EH (cell line): ENCODE results near the gene AUTS2.
A peak's percentile ranks its signal among the peaks of the same experiment; 100 is the strongest.

Experiments used
- DNase-seq: peaks from one replicate; pipeline ENCODE4 v3.0.0-alpha.2; 2015; ENCODE audit warnings: low read depth

AUTS2 gene

GRCh38 chr7:70069977-70070376 lies 471.7 kb downstream of the AUTS2 start:
- DNase-seq, result no peak

GRCh38 chr7:70071766-70072165 lies 473.5 kb downstream of the AUTS2 start:
- no peak for DNase-seq

DNA sequence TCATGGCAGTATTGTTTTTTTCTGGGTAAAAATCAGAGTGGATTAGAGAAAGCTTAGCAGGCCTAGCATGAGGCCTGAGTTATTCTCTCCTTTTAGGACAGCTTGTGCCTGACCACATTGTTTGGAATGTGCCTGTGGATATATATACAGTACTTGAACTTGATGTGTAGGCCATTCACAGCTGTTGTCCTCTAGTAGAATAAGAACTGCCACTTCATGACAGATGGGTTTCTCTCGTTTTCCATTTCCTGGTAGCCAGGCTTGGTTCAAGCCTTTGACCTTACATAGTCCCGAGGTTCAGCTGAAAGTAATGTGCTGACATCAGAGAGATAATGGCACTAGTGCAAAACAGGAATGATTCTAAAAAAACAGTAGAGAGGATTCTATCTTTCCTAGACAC lies 473.9 kb downstream of the AUTS2 start:
- DNase-seq, result no peak

- no peak for DNase-seq
Measured at GRCh38 chr7:70076325-70076724, 478.1 kb downstream of the AUTS2 start.

GRCh38 chr7:70082099-70082611 lies 483.9 kb downstream of the AUTS2 start:
- DNase-seq, result no peak

DNA sequence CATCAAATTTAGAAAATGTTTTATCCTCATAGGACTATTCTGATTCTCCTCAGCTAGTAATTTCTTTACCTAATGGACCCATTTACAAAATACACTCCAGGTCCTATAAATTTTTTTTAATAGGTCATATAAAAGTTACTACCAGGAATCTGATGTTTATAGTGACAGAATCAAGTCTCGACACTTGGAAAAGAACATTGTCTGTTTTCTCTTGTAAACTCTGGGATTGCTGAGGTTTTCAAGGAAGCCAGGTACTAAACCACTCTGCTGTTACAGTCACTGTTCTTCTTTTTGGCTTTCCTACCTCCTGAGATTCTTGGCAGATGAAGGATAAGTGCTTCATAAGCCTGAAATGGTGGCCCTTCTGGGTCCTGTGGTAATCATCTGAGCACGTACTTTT lies 493.1 kb downstream of the AUTS2 start:
- no peak for DNase-seq

DNA sequence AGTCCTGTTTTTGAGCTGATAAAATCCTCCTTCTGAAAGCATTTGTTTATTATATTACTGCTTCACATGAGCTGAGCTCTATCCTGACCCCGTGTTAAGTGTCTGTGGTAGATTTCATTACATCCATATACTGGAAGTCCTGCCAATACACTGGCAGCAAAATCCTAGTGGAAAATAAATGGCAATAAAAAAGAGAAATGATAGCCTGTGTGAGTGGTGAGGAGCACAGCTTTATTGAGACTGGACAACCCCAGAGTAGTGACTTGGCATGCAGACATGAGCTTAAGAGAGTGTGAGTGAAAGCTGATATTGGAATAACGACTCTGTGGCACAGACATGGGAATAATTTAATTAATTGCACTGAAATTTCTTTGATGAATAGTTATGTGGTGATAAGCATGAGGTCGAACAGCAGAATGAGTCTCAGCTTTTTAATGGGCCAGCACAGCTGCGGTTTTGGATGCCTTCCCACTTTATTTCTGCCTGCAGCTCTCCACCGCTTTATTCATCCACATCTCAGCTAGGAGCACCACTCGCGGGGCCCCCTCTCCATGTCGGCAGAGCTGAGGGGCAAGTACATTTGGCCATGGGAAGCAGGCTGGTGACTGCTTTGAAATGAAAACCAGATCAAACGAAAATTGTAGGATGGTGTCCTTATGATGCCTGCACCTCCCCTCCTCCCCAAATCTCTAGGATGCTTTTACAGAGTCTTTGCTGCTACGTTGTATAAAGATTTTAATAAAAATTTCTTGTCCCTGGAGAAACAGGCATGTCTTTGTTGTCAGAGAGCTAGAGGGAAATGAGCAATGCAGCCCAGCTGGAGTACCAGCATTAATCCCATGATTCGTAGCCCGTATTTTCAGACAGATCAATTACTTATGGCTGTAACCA lies 494.3 kb downstream of the AUTS2 start:
- DNase-seq, result peak; percentile 18

DNA sequence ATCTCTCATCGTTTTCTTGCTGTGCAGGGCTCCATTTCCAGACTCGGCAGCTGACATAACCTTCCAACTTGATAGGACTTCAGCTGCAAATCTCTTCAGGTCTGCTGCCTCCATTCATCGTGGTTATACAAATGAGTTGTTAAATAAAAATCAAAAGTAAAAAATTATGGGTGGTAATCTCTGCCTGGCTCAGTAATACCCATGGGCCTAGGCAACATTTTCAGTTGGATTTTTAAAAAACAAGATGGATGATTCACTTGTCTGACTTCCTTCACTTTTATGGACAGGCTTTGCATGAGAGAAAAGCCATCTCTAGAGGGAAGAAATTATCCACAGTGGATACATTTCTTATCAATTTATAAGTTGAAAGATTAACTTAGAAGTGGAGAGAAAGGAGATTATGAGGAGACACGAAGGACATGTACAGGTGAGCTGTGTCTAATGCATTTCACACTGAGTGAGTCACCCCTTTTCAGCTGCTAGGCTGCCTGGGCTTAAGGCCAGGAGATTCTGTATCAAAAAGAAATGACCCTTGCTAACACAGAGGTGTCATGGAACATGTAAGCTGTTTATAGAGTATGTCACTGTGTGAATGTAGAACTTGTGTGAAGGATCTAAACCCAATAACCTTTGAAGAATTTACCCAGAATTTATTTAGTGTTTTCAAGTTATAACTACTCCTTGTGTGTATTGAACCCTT lies 495.1 kb downstream of the AUTS2 start:
- DNase-seq, result no peak

GRCh38 chr7:70094831-70095230 lies 496.6 kb downstream of the AUTS2 start:
- no peak for DNase-seq

GRCh38 chr7:70097645-70098044 lies 499.4 kb downstream of the AUTS2 start:
- DNase-seq, result no peak

- no peak for DNase-seq
Measured at GRCh38 chr7:70098133-70098561, 499.9 kb downstream of the AUTS2 start.

- no peak for DNase-seq
Measured at GRCh38 chr7:70098905-70099672, 500.8 kb downstream of the AUTS2 start.

DNA sequence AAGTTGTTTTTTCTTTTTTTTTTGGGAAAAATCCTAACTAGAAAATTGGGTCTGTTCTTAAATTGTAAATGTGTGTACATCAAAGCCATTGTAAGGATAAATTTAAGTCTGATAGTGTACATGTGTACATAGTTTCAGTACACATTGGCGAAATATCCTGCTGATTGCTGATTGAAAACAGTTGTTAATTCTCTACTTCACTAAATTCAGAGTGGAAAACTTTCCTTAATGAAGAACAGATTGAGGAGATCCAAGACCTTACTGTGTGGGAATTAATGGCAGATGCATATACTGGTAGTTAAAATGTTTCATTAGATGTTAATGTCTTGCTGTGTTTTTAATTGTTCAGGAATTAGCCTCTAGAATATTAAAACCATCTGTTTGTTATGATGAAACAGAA lies 506.0 kb downstream of the AUTS2 start:
- no peak for DNase-seq

- no peak for DNase-seq
Measured at GRCh38 chr7:70113078-70113477, 514.8 kb downstream of the AUTS2 start.

GRCh38 chr7:70113536-70113935 lies 515.3 kb downstream of the AUTS2 start:
- DNase-seq, result no peak

GRCh38 chr7:70114806-70115205 lies 516.5 kb downstream of the AUTS2 start:
- no peak for DNase-seq

- DNase-seq, result no peak
Measured at GRCh38 chr7:70116244-70116643, 518.0 kb downstream of the AUTS2 start.

GRCh38 chr7:70116867-70117266 lies 518.6 kb downstream of the AUTS2 start:
- DNase-seq, result no peak

GRCh38 chr7:70120851-70121250 lies 522.6 kb downstream of the AUTS2 start:
- DNase-seq, result no peak

DNA sequence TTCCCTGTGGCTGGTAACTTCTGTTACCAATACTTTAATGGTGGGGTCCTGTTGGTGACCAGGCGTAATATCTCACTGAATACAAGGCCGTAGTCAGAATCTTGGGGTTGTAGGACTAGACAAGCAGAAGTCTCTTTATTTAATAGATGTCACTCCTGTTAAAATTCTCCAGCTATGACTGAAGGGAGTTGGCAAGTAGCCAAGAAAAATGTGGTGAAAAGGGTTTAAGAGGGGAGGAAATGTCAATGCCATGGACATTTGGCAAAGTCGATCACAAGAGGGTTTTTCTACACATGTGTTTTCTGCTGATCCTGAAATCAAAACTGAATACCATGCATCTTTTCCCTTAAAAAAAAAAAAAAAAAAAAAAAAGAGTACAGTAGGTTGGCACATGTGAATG lies 533.5 kb downstream of the AUTS2 start:
- no peak for DNase-seq

DNA sequence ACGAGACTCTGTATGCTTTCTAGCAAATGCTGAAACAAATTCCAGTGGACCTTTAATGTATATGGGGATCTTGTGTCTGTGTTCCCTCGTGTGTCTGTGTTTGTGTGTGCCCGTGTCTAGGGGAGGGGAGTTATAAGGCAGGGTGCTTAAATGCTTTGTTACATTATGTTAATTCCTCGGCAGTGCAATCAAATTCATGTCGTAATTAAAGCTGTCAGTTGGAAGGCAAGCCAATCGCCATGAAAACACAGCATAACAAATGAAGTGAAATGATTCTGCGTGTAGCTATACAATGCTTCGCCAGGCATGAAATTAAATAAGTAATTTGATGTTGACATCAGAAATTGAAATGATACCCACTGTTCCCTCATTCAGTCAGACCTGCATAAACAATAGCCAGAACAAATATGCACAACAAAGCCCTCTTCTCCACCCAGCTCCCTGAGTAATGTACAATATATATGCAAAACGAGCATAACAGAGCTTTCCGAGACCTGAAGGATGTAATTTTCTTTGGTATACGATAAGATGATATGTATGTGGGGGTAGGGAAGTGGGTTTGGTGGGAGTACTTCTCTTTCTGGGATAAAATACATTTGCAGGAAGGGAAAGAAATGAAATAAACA lies 534.1 kb downstream of the AUTS2 start:
- DNase-seq, result no peak
